Measurements from ENCODE around the gene PMM2.
A peak's percentile ranks its signal among the peaks of the same experiment; 100 is the strongest.
"Not testable (repeated sequence)": the region's sequence is repeated elsewhere in the genome, so short reads cannot be mapped to it uniquely, and the experiment has no call there.

PMM2 gene

DNA sequence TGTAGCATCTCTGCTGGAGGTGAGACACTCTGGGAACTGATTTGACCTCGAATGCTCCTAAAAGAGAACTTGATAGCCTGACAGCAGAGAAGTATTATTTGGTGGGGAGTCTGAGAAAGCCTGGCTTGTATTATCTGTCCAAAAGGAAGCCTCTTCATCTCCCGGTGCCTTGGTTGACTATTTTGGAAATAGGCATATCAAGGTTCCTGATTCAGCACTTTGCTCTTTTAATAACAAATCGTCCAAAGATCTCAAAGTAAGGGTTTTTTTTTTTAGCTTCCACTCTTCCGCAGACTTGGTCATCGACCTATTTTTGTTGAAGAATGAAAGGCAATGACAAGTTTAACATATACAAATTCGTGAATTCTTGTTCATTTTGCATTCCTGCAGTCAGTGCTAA lies 15.0 kb upstream of the PMM2 start:
- no peak for DNase-seq (ENCODE audit: low spot score)

DNA sequence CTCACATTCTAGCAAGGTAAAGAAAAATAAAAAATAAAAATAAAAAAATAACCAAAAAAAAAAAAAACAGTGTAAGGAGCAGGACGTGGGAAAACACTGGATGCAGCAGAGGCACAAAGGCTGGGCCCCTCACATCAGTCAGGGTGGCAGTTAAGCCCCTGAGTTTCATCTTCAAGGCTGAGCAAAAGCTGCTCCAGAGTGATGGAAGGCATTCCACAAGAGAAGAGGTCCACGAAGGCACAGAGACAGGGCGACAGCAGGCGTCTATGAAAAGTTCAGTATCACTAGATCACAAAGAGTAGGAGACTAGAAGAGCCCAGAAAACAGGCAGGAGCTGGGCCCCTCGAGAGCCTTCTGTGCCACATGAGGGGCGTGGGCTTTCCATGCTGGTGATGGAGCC lies 12.2 kb upstream of the PMM2 start:
- DNase-seq (ENCODE audit: low spot score): no peak

DNA sequence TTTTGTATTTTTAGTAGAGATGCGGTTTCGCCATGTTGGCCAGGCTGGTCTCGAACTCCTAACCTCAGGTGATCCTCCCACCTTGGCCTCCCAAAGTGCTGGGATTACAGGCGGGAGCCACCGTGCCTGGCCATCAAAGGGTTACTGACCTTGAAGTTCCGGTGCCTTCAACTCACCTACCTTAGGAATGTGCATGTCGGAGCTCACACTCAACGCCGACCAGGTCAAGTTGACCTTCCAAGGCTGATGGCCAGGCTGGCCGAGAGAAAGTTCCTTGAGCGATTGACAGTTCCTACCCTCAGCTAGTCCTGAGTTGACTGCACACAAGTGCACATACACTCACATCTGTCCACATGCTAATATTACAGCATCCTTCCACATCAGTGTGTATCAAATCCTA lies 11.3 kb upstream of the PMM2 start:
- DNase-seq (ENCODE audit: low spot score): not testable (repeated sequence)

DNA sequence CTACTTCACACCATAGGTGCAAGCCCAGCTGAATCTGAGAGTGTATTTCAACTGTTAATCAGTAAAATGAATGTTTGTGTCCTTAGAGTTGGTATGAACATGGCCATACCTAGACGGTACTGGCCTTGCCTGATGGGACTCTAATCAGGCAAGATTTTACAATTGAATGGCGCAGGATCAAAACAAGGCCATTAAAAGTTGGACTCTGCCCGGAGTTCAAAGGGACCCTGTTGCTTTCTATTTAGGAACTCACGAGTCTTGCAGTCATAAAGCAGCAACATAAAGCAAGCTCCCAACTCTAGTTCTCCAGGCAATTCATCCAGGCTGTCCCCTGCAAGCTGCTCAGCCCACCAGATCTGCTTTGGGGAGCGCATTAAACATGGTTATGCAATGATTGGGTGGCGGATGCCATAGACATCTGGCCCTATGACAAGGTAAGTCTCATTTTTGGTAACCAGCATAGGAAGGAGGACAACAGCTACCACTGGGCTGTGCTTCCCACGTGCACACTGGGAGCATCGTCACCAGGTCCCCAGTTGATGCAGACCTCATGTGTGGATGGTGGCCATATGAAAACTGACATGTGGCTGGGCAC lies 9.0 kb upstream of the PMM2 start:
- DNase-seq (ENCODE audit: low spot score): no peak

DNA sequence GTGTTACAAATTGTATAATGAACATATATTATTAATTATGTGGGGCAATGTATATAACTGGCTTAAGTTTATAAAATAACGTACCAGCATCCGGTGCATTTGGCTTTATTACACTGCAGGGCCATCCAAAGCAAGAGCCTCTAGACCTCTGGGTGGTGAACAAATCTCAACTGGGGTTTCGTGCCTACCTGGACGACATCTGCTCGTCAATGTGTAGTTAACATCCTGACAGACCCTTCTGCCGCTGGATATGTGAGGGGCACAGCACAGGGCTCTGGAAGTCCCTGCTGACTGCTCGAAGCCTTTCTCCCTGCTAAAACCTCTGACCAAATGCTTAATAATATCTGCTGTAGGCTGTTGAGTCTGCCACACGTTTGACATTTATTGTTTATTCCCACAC lies 2.5 kb upstream of the PMM2 start:
- no peak for DNase-seq (ENCODE audit: low spot score)

DNA sequence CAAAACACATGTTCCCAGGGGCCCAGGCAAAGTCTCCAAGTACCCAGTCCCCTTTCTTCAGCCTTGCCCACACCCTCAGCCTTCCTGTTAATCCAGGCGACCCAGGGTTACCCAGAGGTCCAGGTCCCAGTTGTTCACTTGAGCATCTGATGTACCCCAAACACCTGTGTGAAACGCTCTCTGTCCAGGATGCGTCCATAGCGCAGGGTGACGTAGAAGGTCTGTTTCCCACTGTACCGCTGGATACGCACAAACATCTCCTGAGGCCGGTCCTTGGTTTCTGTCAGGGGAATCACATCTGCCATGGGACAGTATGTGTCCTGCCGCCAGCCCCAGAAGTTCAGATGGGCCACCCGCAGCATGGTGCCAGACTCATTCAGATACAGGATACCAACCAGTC lies 1.8 kb upstream of the PMM2 start:
- no peak for DNase-seq (ENCODE audit: low spot score)

DNA sequence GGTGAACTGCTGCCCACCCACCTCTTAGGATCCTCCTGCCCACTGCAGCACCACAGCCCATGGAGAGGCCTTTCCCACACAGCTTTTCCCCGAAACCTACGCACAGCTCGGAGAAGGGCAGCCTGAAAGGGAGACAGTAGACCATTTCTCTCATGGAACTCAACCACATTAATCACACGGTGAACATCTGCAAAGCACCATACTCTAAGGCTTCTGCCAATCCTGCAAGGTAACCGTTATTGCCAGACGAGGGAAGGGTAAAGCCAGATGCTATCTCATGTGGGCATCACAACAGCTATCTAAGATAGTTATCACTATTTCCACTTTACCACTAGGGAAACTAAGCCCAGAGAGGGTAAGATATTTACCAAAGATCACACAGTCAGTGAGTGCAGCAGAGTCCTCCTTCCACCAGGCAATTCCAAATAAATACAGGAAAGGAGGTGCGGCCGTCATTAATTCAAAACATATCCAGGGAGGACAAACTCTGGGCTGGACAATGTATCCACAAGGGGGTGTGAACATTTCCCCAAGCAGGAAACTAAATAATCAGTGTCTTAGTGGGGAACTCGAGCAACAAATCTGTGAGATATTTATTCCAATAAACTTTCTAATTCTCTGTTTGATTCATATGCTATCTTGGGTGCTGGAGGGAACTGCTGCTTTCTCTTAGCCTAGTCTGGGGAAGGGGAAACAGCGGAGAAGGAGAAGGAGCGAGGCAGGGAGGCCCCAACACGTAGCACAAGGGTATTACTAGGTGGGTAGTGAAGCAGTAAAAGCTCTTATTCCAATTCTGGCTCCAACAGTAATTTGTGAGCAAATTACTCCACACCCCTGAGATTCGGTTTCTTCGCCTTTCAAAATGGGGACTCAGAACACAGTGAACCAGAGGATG lies 923 bp upstream of the PMM2 start:
- DNase-seq (ENCODE audit: low spot score): no peak

DNA sequence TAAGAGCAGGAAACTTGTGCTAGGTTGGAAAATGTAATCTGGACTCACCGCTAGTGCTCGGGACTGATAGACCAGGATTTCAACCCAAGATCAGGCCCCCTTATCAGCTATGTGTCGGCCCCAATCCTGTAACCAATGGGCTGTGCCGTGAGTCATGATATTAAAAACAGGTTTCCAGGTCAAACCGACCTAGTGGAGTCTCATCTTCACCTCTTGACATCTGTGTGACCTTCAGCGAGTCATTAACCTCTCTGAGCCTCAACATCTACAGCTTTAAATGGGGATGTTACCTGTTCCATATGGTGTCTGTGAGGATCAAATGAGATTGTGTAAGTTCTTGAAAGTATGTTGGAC lies 512 bp downstream of the PMM2 start:
- DNase-seq (ENCODE audit: low spot score): no peak

DNA sequence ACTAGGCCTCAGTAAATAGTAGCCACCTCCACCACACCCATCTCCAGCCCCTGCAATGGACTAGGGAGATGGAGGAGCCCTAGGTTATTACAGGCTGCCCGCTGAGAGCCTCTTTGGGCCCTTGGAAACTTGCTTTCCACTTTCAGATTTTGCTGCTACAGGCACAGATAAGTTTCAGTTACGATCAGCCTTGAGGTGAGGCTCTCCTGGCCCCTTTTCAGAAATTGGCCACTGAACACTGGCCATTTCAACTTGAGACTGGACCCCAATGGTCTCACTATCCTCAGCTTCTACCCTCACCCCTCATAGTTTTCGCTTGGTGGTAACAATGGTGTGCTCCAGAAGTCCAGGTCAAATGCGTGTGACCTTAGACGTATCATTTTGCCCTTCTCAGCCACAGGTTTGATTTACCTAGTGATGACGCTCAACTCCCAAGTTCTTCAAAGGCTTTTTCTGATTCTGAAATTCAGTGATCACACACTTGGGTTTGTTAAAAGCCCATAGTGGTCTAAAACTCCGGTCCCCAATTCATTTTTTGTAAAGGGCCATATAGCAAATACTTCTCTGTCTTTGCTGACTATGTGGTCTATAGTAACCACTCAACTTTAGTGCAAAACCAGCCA lies 1.0 kb downstream of the PMM2 start:
- no peak for DNase-seq (ENCODE audit: low spot score)

DNA sequence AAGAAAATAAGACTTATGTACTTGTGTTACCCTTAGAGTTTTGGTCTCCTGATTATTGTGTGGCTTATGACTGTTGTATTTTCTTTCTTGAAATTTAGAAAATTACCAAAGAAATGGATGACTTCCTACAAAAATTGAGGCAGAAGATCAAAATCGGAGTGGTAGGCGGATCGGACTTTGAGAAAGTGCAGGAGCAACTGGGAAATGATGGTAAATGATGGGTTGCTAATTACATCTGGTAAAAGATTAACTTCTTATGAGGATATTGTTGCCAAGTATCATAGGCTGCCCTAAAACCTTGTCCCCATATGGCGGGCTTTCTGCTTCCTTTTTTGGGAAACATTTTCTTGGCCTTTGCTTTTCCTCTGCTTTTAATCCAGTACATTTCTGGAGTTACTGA lies 4.1 kb downstream of the PMM2 start:
- no peak for DNase-seq (ENCODE audit: low spot score)

DNA sequence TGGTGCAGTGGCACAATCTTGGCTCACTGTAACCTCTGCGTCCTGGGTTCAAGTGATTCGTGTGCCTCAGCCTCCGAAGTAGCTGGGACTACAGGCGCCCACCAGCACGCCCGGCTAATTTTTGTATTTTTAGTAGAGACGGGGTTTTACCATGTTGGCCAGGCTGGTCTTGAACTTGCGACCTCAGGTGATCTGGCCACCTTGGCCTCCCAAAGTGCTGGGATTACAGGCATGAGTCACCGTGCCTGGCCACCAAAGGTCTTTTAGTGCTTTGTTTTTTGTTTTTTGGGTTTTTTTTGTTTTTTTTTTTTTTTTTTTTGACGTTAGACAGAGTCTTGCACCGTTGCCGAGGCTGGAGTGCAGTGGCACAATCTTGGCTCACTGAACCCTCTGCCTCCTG lies 6.1 kb downstream of the PMM2 start:
- not testable (repeated sequence) for DNase-seq (ENCODE audit: low spot score)

DNA sequence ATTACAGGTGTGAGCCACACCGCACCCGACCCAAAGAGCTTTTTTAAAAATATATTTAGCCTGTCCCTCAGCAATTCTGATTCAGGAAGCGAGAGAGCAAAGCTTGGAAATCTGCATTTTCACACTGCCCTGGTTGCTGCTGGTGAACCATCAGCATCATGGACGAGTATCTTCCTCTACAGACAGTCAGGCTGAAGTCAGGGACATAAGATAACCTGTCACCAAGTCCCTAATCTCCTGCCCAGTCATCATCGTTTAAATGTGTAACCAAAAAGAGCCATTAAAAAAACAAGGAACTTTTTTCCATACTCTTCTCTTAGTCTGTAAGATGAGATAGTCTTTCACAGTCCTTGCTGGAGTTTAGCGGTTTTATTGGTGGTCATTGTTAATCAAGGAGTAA lies 6.7 kb downstream of the PMM2 start:
- DNase-seq (ENCODE audit: low spot score): no peak

DNA sequence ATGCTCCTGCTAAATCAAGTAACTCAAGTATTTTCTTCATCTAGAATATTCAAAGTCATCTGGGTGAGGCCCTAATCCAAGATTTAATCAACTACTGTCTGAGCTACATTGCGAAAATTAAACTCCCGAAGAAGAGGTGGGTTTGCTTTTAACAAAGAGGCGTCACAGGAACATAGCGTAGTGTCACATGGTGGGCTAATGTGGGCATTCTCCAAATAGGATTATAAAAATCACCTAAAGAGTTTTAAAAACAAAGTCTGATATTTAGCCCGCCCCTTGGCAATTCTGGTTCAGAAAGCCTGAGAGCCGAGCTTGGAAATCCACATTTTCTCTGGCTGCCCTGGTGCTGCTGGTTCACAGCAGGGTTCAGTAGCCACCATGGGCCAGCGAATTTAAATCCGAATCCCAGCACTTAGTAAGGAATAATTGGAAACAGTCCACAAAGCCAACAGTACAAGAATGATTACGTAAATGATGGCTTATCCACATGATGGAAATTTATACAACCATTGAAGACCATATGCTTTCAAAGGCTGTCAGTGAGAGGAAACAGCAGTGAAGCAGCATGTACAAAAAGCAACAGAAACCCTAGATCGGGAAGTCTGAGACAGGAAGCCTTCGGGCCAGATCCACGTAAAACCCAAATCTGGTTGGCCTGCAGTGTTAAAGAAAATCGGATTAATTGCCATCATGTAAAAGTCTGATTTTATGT lies 8.8 kb downstream of the PMM2 start:
- no peak for DNase-seq (ENCODE audit: low spot score)

DNA sequence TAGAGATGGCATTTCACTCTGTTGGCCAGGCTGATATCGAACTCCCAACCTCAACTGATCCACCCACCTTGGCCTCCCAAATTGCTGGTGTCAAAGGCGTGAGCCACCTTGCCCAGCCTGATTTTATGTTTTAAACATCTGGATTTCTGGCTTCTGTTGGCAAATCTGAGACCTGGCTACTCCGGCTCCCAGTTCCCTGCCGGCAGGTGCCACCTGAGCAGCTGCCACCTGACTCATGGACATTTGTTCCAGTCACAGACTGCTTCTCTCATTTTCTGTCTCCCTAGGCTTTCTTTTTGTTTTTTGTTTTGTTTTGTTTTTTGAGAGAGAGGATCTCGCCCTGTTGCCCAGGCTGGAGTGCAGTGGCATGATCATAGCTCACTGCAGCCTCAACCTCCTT lies 9.6 kb downstream of the PMM2 start:
- no peak for DNase-seq (ENCODE audit: low spot score)

DNA sequence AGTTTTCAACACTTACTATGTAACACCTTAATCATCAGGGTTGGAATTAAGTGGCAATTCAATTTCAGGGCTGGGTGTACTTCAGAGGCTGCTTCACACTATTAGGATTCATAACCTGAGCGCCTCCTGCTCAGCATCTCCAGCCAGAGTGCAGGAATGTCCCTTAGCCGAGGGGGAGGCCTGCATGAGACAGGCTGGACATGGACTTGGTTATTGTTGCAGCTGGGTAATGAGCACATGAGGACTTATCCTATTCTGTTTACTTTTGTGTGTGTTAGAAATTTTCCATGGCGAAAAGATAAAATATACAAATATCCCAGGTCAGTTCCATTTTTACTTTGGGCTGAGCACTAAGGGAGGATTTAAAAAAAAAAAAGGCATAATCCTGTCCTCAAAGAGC lies 10.4 kb downstream of the PMM2 start:
- DNase-seq (ENCODE audit: low spot score): no peak

DNA sequence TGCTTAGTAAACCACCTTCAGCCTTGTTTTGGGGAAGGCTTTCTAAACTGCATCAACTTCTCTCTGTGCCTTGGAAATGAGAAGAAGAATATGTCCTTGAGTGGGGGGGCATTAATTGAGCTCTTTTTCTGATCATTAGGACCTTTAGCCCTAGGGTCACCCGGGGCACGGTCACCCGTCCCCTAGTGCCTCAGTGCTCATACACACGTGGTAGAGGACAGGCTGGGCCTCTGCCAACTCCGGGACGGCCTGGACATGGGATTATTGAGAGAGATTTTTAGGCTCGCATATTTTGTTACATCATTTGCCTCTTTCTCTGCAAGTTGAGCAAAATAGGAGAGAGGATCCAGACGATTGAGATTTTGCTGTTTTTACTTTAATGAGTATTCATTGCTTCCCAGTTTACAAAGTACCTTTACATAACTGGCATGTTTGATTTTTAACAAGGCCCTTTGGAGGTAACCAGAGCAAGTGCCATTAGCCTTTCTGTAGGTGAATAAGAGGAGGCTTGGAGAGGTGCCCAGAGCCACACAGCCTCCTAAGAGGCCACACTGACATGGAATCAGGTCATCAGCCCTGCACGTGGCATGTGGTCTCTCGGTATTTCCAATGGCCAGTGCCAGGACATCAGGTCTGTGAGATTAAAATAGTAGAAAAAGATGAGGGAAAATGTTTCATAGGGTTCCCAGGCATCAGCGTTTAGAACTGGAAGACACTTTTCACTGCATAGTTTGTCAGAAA lies 11.1 kb downstream of the PMM2 start:
- DNase-seq (ENCODE audit: low spot score): no peak

DNA sequence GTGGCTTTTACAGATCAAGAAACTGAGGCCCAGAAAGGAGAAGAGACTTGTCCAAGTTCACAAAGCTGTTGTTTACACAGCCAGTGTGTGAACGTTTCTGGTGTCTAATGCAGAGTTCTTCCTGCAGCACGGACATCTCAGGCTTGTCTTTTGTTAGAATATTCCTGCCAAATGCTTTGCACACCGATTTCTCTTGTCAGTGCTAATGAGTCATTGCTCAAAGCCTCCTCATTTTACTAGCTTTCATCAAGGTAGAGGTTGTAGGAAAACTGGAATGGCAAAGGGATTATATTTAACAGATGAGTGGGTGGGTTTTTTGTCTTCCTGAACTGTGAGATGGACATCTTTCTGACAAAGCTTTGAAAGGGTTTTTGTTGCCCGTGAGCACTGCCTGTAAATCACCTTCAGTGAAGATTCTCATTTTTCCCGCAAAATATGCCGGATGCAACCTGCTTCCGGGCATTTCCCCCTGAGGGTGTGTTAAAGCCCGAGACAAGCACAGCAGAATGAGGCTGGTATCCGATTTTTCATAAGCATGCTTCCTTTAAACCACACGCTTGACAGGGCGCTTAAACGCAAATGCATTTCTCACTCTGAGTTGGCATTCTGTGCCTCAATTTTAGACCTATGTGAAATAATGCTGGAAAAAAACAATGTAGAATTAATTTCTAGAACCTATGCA lies 14.7 kb downstream of the PMM2 start:
- DNase-seq (ENCODE audit: low spot score): no peak

DNA sequence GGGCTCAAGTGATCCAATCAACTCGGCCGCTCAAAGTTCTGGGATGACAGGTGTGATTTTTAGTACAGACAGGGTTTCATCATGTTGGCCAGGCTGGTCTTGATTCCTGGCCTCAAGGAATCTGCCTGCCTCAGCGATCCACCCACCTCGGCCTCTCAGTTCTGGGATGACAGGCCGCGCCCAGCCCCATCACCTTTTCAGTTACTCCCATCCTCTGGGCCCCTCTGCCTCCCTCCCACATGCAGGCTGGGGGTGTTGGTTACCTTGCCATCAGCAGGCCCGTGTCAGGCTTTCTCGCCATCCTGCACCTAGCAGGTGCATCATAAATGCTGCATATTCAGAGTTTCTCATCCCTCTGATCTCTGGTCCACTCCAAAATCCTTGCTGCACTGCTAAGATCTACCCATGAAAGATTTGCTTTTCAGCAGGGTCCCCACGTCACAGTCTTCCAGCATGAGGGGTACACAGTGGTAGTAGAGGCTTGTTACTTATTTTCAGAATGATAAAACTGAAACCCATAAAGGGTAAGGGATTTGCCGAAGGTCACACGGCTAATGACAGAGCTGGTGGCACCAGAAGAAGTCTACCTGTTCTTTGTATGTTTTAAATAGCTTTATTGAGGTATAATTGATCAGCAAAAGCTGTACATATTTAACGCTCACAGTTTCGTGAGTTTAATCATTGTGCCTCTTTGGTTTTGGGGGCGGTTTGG lies 16.6 kb downstream of the PMM2 start:
- no peak for DNase-seq (ENCODE audit: low spot score)

DNA sequence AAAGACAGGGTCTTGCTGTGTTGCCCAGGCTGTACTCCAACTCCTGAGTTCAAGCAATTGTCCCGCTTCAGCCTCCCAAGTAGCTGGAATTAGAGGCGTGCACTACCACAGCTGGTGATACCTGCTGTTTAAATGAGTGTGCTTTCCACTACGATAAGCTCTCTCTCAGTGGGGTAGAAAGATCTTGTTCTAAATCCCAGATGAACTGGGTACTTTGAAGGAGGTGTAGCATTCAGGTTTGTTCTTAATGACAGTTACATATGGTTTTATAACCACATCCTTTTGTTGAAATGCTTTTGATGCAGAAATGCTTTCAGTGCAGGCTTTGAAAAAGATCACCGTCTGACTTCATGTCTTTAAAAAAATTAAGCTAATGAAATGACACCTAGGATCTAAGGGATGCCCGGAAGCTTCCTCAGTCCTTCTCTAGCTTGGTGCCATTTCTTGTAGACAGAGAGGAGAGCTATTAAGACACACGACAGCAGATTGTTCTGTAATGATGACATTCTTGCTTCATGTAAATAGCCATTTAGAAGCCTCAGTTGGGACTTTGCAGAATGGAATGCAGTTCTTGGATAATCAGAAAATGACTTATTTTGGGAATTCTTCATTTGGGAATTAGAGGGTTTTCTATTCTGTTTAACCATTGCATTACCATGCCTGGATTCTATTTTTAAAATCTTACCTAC lies 19.5 kb downstream of the PMM2 start:
- peak; percentile 7 for DNase-seq (ENCODE audit: low spot score)
